Hepatocyte (in vitro differentiated cells): ENCODE measurements around the gene MAMSTR. TPM values are rescaled to one million over a fixed set of nuclear protein-coding genes. Genes with fewer than 3 reads are reported as not detected.

Experiments used
- DNase-seq: peaks from one replicate; pipeline ENCODE4 v3.0.0-alpha.2; 2016; ENCODE audit warnings: low spot score
- H2AFZ ChIP-seq: fragments of 200-600 bp; sonication (generic); 2 replicates; pipeline ENCODE4 v1.6.0; 2016; ENCODE audit warnings: antibody characterized with exemption, mild to moderate bottlenecking
- H3K27ac ChIP-seq: fragments of 200-600 bp; sonication (generic); 2 replicates; pipeline ENCODE4 v1.5.1; 2016; ENCODE audit warnings: mild to moderate bottlenecking
- H3K27me3 ChIP-seq: fragments of 200-600 bp; sonication (generic); 2 replicates; pipeline ENCODE4 v1.6.1; 2016
- H3K36me3 ChIP-seq: fragments of 200-600 bp; sonication (generic); replicated peaks from 2 replicates; pipeline ENCODE4 v1.5.1; 2016; ENCODE audit warnings: low read depth; ENCODE audit not compliant: insufficient read depth
- H3K4me1 ChIP-seq: fragments of 200-600 bp; sonication (generic); 2 replicates; pipeline ENCODE4 v1.5.1; 2016; ENCODE audit warnings: mild to moderate bottlenecking, moderate library complexity; ENCODE audit not compliant: insufficient read depth
- H3K4me2 ChIP-seq: fragments of 200-600 bp; sonication (generic); 2 replicates; pipeline ENCODE4 v1.6.0; 2016
- H3K4me3 ChIP-seq: fragments of 200-600 bp; sonication (generic); 2 replicates; pipeline ENCODE4 v1.5.1; 2016; ENCODE audit warnings: mild to moderate bottlenecking
- H3K79me2 ChIP-seq: fragments of 200-600 bp; sonication (generic); 2 replicates; pipeline ENCODE4 v1.6.0; 2017; ENCODE audit warnings: mild to moderate bottlenecking
- H3K9me2 ChIP-seq: fragments of 200-600 bp; sonication (generic); replicated peaks from 2 replicates; pipeline ENCODE4 v1.6.0; 2017; ENCODE audit warnings: mild to moderate bottlenecking; ENCODE audit not compliant: insufficient read depth
- H3K9me3 ChIP-seq: fragments of 200-600 bp; sonication (generic); 2 replicates; pipeline ENCODE4 v1.5.1; 2016; ENCODE audit warnings: low read depth, mild to moderate bottlenecking
- H4K20me1 ChIP-seq: fragments of 200-600 bp; sonication (generic); 2 replicates; pipeline ENCODE4 v1.6.0; 2016; ENCODE audit warnings: mild to moderate bottlenecking; ENCODE audit not compliant: insufficient read depth, poor library complexity, severe bottlenecking
- EZH2 ChIP-seq: fragments of 200-600 bp; sonication (generic); IDR thresholded peaks from 2 replicates; pipeline ENCODE4 v1.6.1; 2016; ENCODE audit warnings: antibody characterized with exemption, mild to moderate bottlenecking, borderline replicate concordance
- EZH2phosphoT487 ChIP-seq: fragments of 200-600 bp; sonication (generic); IDR thresholded peaks from one replicate; pipeline ENCODE4 v1.6.1; 2018; ENCODE audit warnings: antibody characterized with exemption, mild to moderate bottlenecking, low read depth, moderate library complexity; ENCODE audit not compliant: unreplicated experiment, severe bottlenecking
- WGBS: methylation state at CpG from one replicate; pipeline ENCODE4 v1.1.6; 2016; ENCODE audit warnings: low lambda C conversion rate; ENCODE audit errors: missing lambda C conversion rate; 5-methylcytosine and 5-hydroxymethylcytosine counted together
- polyA plus RNA-seq: library from polyadenylated mRNA; unstranded; fragments of >200 nt; fragmentation: Nextera tagmentation; extraction: Ambion mirVana; gene quantifications from 2 replicates; pipeline ENCODE4 v1.2.1, GENCODE V29; 2016
- total RNA-seq: library from RNA; depleted of rRNA; stranded (reverse); fragments of >200 nt; gene quantifications from 2 replicates; pipeline ENCODE4 v1.2.3, GENCODE V29; 2014
- TF ChIP-seq, protein P1 (sequence below): fragments of 200-600 bp; sonication (generic); IDR thresholded peaks from 2 replicates; pipeline ENCODE4 v1.5.1; 2016; ENCODE audit warnings: antibody characterized with exemption, mild to moderate bottlenecking; ENCODE audit not compliant: poor library complexity

Gene MAMSTR
- total and polyA plus RNA-seq, 2 experiments from 2014 or later: 2.3 to 5.2 TPM

DNA sequence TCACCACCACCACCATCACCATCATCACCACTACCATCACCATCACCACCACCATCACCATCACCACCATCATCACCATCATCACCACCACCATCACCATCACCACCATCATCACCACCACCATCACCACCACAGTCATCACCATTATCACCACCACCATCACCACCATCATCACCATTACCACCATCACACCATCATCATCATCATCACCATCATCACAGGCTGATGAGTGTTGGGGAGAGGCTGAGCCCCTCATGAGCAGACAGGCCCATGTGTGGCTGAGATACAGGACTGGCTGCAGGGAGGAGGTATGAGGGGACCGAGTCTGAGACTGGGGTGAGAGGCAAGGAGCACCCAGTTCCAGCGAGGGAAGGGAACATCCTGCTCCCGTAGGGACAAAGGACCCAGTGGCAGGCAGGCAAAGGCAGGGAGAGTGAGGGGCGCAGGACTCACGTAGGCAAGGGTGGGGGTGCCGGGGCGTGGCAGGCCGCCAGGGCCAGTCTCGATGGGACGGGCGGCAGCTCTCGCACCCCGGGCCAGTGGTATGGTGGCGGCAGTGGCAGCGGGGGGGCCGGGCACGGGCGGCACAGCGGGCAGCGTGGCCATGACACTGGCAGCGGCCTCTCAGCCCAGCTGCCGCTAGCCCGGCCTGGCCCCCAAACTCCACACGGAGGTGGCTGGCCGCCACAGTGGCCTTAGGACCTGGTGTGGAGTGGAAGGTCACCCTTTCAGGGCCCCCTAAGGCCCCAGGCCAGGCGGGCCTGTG is 49.4 kb downstream of the MAMSTR start:
- DNase-seq: no peak

GRCh38 chr19:48668761-48669160 is 50.8 kb downstream of the MAMSTR start:
- 97% methylated on average over 2 of the region's 2 CpGs for WGBS
- H3K27ac ChIP-seq: no peak overlapping the region
- no peak overlapping the region for H2AFZ ChIP-seq
- H3K4me1 ChIP-seq: peaks cover 6% of the 10 kb centered on the region
- H3K79me2 ChIP-seq: no peaks in the 10 kb centered on the region
- no peaks in the 10 kb centered on the region for H3K27me3 ChIP-seq
- no peaks in the 10 kb centered on the region for H3K36me3 ChIP-seq
- DNase-seq: no peak
- H4K20me1 ChIP-seq: no peaks in the 10 kb centered on the region
- no peaks in the 10 kb centered on the region for H3K9me2 ChIP-seq
- no peak overlapping the region for H3K4me2 ChIP-seq
- H3K4me3 ChIP-seq: no peak overlapping the region
- TF ChIP-seq, protein P1, sequence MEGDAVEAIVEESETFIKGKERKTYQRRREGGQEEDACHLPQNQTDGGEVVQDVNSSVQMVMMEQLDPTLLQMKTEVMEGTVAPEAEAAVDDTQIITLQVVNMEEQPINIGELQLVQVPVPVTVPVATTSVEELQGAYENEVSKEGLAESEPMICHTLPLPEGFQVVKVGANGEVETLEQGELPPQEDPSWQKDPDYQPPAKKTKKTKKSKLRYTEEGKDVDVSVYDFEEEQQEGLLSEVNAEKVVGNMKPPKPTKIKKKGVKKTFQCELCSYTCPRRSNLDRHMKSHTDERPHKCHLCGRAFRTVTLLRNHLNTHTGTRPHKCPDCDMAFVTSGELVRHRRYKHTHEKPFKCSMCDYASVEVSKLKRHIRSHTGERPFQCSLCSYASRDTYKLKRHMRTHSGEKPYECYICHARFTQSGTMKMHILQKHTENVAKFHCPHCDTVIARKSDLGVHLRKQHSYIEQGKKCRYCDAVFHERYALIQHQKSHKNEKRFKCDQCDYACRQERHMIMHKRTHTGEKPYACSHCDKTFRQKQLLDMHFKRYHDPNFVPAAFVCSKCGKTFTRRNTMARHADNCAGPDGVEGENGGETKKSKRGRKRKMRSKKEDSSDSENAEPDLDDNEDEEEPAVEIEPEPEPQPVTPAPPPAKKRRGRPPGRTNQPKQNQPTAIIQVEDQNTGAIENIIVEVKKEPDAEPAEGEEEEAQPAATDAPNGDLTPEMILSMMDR: no peak
- TF ChIP-seq EZH2phosphoT487 (no peak), EZH2 (no peak)
- no peaks in the 10 kb centered on the region for H3K9me3 ChIP-seq

More for the DNA sequence above, 49.4 kb downstream of the MAMSTR start:
- no peak overlapping the region for H3K27ac ChIP-seq
- no peaks in the 10 kb centered on the region for H3K27me3 ChIP-seq
- no peak overlapping the region for H2AFZ ChIP-seq
- H3K4me3 ChIP-seq: no peak overlapping the region
- no peaks in the 10 kb centered on the region for H3K9me2 ChIP-seq
- TF ChIP-seq, protein P1: no peak
- TF ChIP-seq EZH2phosphoT487 (no peak), EZH2 (no peak)
- no peaks in the 10 kb centered on the region for H3K9me3 ChIP-seq
- no peaks in the 10 kb centered on the region for H3K79me2 ChIP-seq
- WGBS: 98% methylated on average over 26 of the region's 26 CpGs
- no peak overlapping the region for H3K4me2 ChIP-seq
- peaks cover 6% of the 10 kb centered on the region for H3K4me1 ChIP-seq
- H3K36me3 ChIP-seq: no peaks in the 10 kb centered on the region
- no peaks in the 10 kb centered on the region for H4K20me1 ChIP-seq

DNA sequence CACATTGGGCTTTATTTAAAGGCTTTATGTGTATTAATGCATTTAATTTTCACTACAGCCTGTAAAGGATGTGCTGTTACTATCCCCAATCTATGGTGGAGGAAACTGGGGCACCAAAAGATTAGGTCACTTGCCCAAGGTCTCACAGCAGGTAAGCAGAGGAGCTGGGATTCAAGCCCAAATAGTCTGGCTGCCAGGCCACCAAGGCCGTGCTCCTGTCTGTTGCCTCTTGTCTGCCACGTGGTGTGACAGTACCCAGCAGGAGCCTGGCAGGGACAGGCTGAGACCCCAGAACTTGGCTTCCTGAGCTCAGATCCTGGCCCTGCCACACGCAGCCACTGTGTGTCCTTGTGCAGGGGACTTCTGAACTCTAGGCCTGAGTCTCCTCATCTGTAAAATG is 51.2 kb downstream of the MAMSTR start:
- Histone ChIP-seq H2AFZ (no peak overlapping the region), H3K4me1 (peaks cover 6% of the 10 kb centered on the region), H3K36me3 (no peaks in the 10 kb centered on the region), H3K9me2 (no peaks in the 10 kb centered on the region), H3K27ac (no peak overlapping the region), H3K27me3 (no peaks in the 10 kb centered on the region), H3K4me3 (no peak overlapping the region), H3K79me2 (no peaks in the 10 kb centered on the region), H3K9me3 (no peaks in the 10 kb centered on the region), H4K20me1 (no peaks in the 10 kb centered on the region), H3K4me2 (no peak overlapping the region)
- TF ChIP-seq EZH2 (no peak), EZH2phosphoT487 (no peak)
- TF ChIP-seq, protein P1: no peak
- WGBS: 90% methylated on average over 3 of the region's 3 CpGs
- DNase-seq: no peak
